H1 (cell line): Measurements from ENCODE around the gene OCEL1. TPM values are rescaled to one million over a fixed set of nuclear protein-coding genes. Genes with fewer than 3 reads are reported as not detected.
"Not testable (repeated sequence)": the region's sequence is repeated elsewhere in the genome, so short reads cannot be mapped to it uniquely, and the experiment has no call there.

Experiments
- CTCF ChIA-PET: fragments of 300-600 bp; sonication (Branson Sonifier 250); formaldehyde crosslinking; loops from one replicate; lab custom pipeline; 2021; ENCODE audit not compliant: partially characterized antibody; lab: Charles Lee
- POLR2A ChIA-PET: fragments of 300-600 bp; sonication (Branson Sonifier 250); formaldehyde crosslinking; loops from one replicate; lab custom pipeline; 2021; ENCODE audit warnings: inconsistent platforms; ENCODE audit not compliant: partially characterized antibody; lab: Charles Lee
- DNase-seq, 2 experiments: peaks; one replicate each; pipeline versions ENCODE4 v3.0.0 to v3.0.0-alpha.2; 2010 to 2022; ENCODE audit warnings: low spot score in 2 of 2, low read depth in 1 of 2, mixed read lengths in 1 of 2
- FAIRE-seq: peaks from 2 replicates; lab custom pipeline; 2011; peaks lifted over from hg19 to GRCh38; lab: Jason Lieb, UNC
- H2AFZ ChIP-seq: 2 replicates; pipeline ENCODE4 v1.8.1; 2012; ENCODE audit warnings: low read length, inconsistent platforms
- H2AK5ac ChIP-seq: 2 replicates; pipeline ENCODE4 v1.6.1; 2013; ENCODE audit warnings: low read depth, low read length
- H2BK120ac ChIP-seq: replicated peaks from 2 replicates; pipeline ENCODE3; 2013; ENCODE audit warnings: low read depth, low read length, inconsistent platforms
- H2BK12ac ChIP-seq: 2 replicates; pipeline ENCODE4 v1.6.1; 2013; ENCODE audit warnings: low read depth, low read length
- H2BK15ac ChIP-seq: 2 replicates; pipeline ENCODE4 v1.6.1; 2013; ENCODE audit warnings: low read length
- H2BK20ac ChIP-seq: 2 replicates; pipeline ENCODE4 v1.6.1; 2013; ENCODE audit warnings: low read length
- H2BK5ac ChIP-seq: 2 replicates; pipeline ENCODE4 v1.6.1; 2013; ENCODE audit warnings: low read depth, low read length
- H3K14ac ChIP-seq: 2 replicates; pipeline ENCODE4 v1.6.1; 2013; ENCODE audit warnings: inconsistent platforms; ENCODE audit not compliant: insufficient read length
- H3K18ac ChIP-seq: 2 replicates; pipeline ENCODE4 v1.6.1; 2013; ENCODE audit warnings: low read length; ENCODE audit errors: extremely low read depth
- H3K23ac ChIP-seq: 2 replicates; pipeline ENCODE4 v1.6.1; 2013; ENCODE audit warnings: inconsistent platforms; ENCODE audit not compliant: insufficient read length
- H3K23me2 ChIP-seq: 2 replicates; pipeline ENCODE4 v1.6.1; 2013; ENCODE audit warnings: low read depth, low read length
- H3K27ac ChIP-seq: 2 replicates; pipeline ENCODE4 v1.6.1; 2011; ENCODE audit warnings: low read depth, low read length, inconsistent platforms
- H3K27me3 ChIP-seq, 4 experiments: replicated peaks in 1 of 4; 1 replicate in 1 of 4; 2 replicates in 3 of 4; pipeline versions ENCODE4 v1.6.1 to v1.8.1; 2011 to 2013; ENCODE audit warnings: low read length in 3 of 4, mild to moderate bottlenecking in 3 of 4, inconsistent platforms in 2 of 4, mixed read lengths in 2 of 4, moderate library complexity in 1 of 4; ENCODE audit not compliant: control insufficient read depth in 3 of 4, insufficient read depth in 3 of 4; ENCODE audit errors: extremely low read depth in 1 of 4
- H3K36me3 ChIP-seq, 4 experiments: 2 replicates each; pipeline versions ENCODE4 v1.6.1 to v1.8.1; 2011 to 2013; ENCODE audit warnings: mild to moderate bottlenecking in 4 of 4, low read length in 3 of 4, moderate library complexity in 2 of 4, control low read depth in 1 of 4, inconsistent platforms in 1 of 4; ENCODE audit not compliant: insufficient read depth in 4 of 4, control insufficient read depth in 2 of 4
- H3K4ac ChIP-seq: replicated peaks from 2 replicates; pipeline ENCODE3; 2013; ENCODE audit warnings: low read length, low read depth, mixed read lengths, inconsistent platforms; ENCODE audit not compliant: insufficient read length
- H3K4me1 ChIP-seq, 4 experiments: replicated peaks in 1 of 4; 1 replicate in 1 of 4; 2 replicates in 3 of 4; pipeline versions ENCODE4 v1.6.1 to v1.8.1; 2011 to 2013; ENCODE audit warnings: low read length in 3 of 4, inconsistent platforms in 2 of 4, mixed read lengths in 1 of 4; ENCODE audit not compliant: insufficient read depth in 4 of 4, control insufficient read depth in 3 of 4
- H3K4me2 ChIP-seq, 2 experiments: 2 replicates each; pipeline versions ENCODE4 v1.6.1 to v1.8.1; 2011 to 2013; ENCODE audit warnings: low read depth in 2 of 2, low read length in 2 of 2, control low read depth in 1 of 2, inconsistent platforms in 1 of 2, mild to moderate bottlenecking in 1 of 2; ENCODE audit not compliant: insufficient read depth in 1 of 2
- H3K4me3 ChIP-seq, 4 experiments: fragments of 200-600, 300-600 bp in 1 of 4; sonication (generic), shearing (Covaris generic), sonication (Bioruptor Twin) in 1 of 4; 2 replicates each; pipeline versions ENCODE4 v1.5.1 to v1.8.1; 2011 to 2016; ENCODE audit warnings: low read length in 4 of 4, low read depth in 3 of 4, control low read depth in 2 of 4, inconsistent platforms in 2 of 4, mild to moderate bottlenecking in 2 of 4, mixed read lengths in 1 of 4, moderate library complexity in 1 of 4; ENCODE audit not compliant: insufficient read depth in 2 of 4; ENCODE audit errors: extremely low read depth in 1 of 4
- H3K56ac ChIP-seq: replicated peaks from 2 replicates; pipeline ENCODE3; 2013; ENCODE audit warnings: low read depth, mild to moderate bottlenecking, mixed read lengths, low read length, inconsistent platforms; ENCODE audit not compliant: insufficient read length
- H3K79me1 ChIP-seq: 2 replicates; pipeline ENCODE4 v1.6.1; 2013; ENCODE audit warnings: low read depth, low read length, control low read depth
- H3K79me2 ChIP-seq, 2 experiments: 2 replicates each; pipeline versions ENCODE4 v1.6.1 to v1.8.1; 2012 to 2013; ENCODE audit warnings: low read length in 2 of 2, mild to moderate bottlenecking in 2 of 2, inconsistent platforms in 1 of 2; ENCODE audit not compliant: insufficient read depth in 2 of 2, control insufficient read depth in 1 of 2
- H3K9ac ChIP-seq, 4 experiments: replicated peaks in 1 of 4; 1 replicate in 1 of 4; 2 replicates in 3 of 4; pipeline versions ENCODE4 v1.6.1 to v1.8.1; 2011 to 2013; ENCODE audit warnings: low read depth in 3 of 4, low read length in 3 of 4, control low read depth in 2 of 4, mild to moderate bottlenecking in 2 of 4, moderate library complexity in 2 of 4, inconsistent platforms in 1 of 4; ENCODE audit errors: extremely low read depth in 1 of 4
- H3K9me3 ChIP-seq, 2 experiments: 2 replicates each; pipeline versions ENCODE4 v1.6.1 to v1.8.1; 2012 to 2013; ENCODE audit warnings: mild to moderate bottlenecking in 2 of 2, moderate library complexity in 2 of 2, control low read depth in 1 of 2, inconsistent platforms in 1 of 2, low read depth in 1 of 2, low read length in 1 of 2, mixed read lengths in 1 of 2; ENCODE audit not compliant: insufficient read depth in 2 of 2
- H4K20me1 ChIP-seq, 2 experiments: replicated peaks in 1 of 2; 2 replicates each; pipeline versions ENCODE3 to v1.8.1; 2011 to 2013; ENCODE audit warnings: inconsistent platforms in 2 of 2, low read length in 2 of 2, mild to moderate bottlenecking in 1 of 2; ENCODE audit not compliant: insufficient read depth in 2 of 2, control insufficient read depth in 1 of 2
- H4K5ac ChIP-seq: 2 replicates; pipeline ENCODE4 v1.6.1; 2013; ENCODE audit warnings: low read length, low read depth, mixed read lengths, inconsistent platforms; ENCODE audit not compliant: insufficient read length
- H4K8ac ChIP-seq: 2 replicates; pipeline ENCODE4 v1.8.0; 2013; ENCODE audit warnings: mild to moderate bottlenecking, moderate library complexity, low read length, inconsistent platforms; ENCODE audit not compliant: insufficient read depth; ENCODE audit errors: extremely low read depth
- H4K91ac ChIP-seq: replicated peaks from 2 replicates; pipeline ENCODE3; 2013; ENCODE audit warnings: low read length, mixed read lengths, inconsistent platforms; ENCODE audit not compliant: insufficient read length
- WGBS, 2 experiments: shearing (Covaris generic) in 1 of 2; methylation state at CpG; one replicate each; pipeline versions ENCODE4 v1.1.6 to v1.1.7; 2013 to 2015; ENCODE audit warnings: low lambda C conversion rate in 2 of 2, mixed read lengths in 2 of 2, inconsistent platforms in 1 of 2, low coverage in 1 of 2, missing lambda C conversion rate in 1 of 2; ENCODE audit not compliant: insufficient replicate concordance in 2 of 2, insufficient coverage in 1 of 2, insufficient read length in 1 of 2; ENCODE audit errors: extremely low coverage in 1 of 2, missing lambda C conversion rate in 1 of 2; 5-methylcytosine and 5-hydroxymethylcytosine counted together
- polyA plus RNA-seq, 7 experiments: library from polyadenylated mRNA; depleted of rRNA in 3 of 7; stranded (reverse) in 5 of 7; unstranded in 2 of 7; fragments of >200 nt in 5 of 7; fragments of 200-250 nt in 2 of 7; gene quantifications; 1 replicate in 5 of 7; 2 replicates in 1 of 7; 4 replicates in 1 of 7; pipeline versions ENCODE4 v1.2.1 to v1.2.3, GENCODE V29; 2011 to 2013; ENCODE audit warnings: missing spikeins in 2 of 7, mixed read lengths in 2 of 7
- total RNA-seq: library from RNA; stranded (reverse); fragmentation: NEBNext Ultra II Directional; extraction: Animal tissue kit (Norgen Biotek cat#: 25700); gene quantifications from 2 replicates; pipeline ENCODE4 v1.2.1, GENCODE V29; 2021

Gene OCEL1
- total and polyA plus RNA-seq, 2 of the 8 experiments (the other 6 are each of a cell fraction or from before 2014, with no cell fraction given) = 13.3 to 32.6 TPM

GRCh38 chr19:17274892-17275291 is 48.9 kb downstream of the OCEL1 start:
- H2BK20ac ChIP-seq, H3K4me3 ChIP-seq, H3K18ac ChIP-seq, H3K4me2 ChIP-seq, H4K91ac ChIP-seq, H3K14ac ChIP-seq, H3K23me2 ChIP-seq, H3K4me1 ChIP-seq, H3K27me3 ChIP-seq, H3K9me3 ChIP-seq, H3K79me1 ChIP-seq, H3K4ac ChIP-seq, H2BK15ac ChIP-seq, DNase-seq, H4K5ac ChIP-seq, H3K23ac ChIP-seq, H3K9ac ChIP-seq, H2BK120ac ChIP-seq, H4K8ac ChIP-seq, H2BK5ac ChIP-seq, H3K56ac ChIP-seq, H3K79me2 ChIP-seq, H2AFZ ChIP-seq, H2BK12ac ChIP-seq, H4K20me1 ChIP-seq, H2AK5ac ChIP-seq, FAIRE-seq, H3K27ac ChIP-seq: not testable (repeated sequence)
- CTCF ChIA-PET = interaction anchor here (0.6 kb wide), 1 partner anchor 10 kb away, joined by 3 read pairs; no protein-coding TSS in a partner anchor
- peaks cover 8 to 42% (median 29%) of the 10 kb centered on the region in 4 experiments; a peak in 6 of 8 replicates for H3K36me3 ChIP-seq
- POLR2A ChIA-PET = interaction anchor here (0.9 to 9.0 kb wide), 2 partner anchors 11 to 18 kb away, joined by 3 to 113 read pairs; partner anchors contain the start of genes BABAM1 and USHBP1
- WGBS, 2 experiments = 92% methylated on average over 3 of the region's 3 CpGs; no CpG with 5 or more reads in 1 of the 2 experiments
